CD4-positive, alpha-beta T cell treated with Interleukin-4 for 1 hour (primary cell): ENCODE measurements around the gene MBD3L1.

ENCODE experiments used
- DNase-seq, 2 donors: peaks; one replicate each; pipeline ENCODE4 v3.0.0-alpha.2; 2020 to 2022

Gene MBD3L1

DNA sequence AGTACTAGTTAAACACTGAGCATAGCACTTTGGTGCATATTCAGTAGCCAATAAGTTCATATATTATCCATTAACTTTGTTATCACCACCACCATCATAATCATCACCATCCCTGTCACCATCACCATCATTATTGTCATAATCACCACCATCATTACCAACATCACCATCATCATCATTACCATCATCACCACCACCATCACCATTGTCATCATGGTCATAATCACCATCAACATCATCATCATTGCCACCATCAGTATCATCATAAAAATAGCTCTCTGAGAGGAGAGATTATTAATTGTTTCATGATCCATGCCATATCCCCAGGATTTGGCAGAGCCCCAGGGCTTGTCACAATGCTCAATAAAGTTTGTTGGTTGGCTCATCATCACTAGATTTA, 49.3 kb downstream of the MBD3L1 start:
- DNase-seq = no peak

DNA sequence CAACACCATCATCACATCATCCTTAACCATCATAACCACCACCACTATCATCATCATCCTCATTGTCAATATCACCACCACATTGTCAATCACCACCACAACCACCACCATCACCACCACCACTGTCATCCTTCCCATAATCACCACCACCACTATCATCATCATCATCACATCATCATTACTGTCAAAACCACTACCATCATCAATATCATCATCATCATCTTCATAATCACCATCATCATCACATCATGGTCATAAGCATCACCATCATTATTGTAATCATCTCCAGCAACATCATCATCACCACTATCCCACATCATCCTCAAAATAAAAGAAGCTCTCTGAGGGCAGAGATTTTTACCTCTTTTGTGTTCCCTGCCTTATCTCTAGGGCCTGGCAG, 52.2 kb downstream of the MBD3L1 start:
- no peak for DNase-seq

DNA sequence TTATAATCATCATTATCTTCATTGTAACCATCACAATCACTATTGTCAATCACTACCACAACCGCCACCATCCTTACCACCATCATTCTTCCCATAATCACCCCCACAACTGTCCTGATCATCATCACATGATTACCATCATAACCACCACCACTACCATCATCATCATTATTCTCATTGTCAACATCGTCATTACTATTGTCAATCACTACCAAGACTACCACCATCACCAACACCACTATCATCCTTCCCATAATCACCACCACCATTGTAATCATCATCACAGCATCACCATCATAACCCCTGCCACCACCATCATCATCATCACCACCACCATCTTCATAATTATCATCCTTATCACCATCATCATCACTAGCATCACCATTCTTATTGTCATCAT, 55.2 kb downstream of the MBD3L1 start:
- DNase-seq = no peak

DNA sequence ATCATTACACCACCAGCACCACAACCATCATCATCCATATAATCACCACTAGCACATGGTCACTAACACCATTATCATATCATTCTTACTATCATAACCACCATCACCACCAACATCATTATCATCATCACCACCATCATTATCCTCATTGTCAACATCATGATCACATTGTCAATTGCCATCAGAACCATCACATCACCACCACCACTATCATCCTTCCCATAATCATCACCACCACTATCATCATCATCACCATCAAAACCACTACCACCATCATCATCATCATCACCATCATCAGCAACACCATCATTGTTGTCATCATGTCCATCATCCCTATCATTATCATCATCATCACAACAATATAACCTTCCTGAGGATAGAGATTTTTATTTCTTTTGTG, 58.1 kb downstream of the MBD3L1 start:
- no peak for DNase-seq
